NCI-H146 (cell line): ENCODE measurements around the gene CLDN22.

Experiments used
- DNase-seq: peaks from one replicate; lab custom pipeline; 2025; lab: John Stamatoyannopoulos, UW

The CLDN22 gene

GRCh38 chr4:183321516-183321915 is 1.4 kb upstream of the CLDN22 start:
- DNase-seq, result no peak

GRCh38 chr4:183321079-183321478 is 1.0 kb upstream of the CLDN22 start:
- no peak for DNase-seq

GRCh38 chr4:183318656-183319055 is 1.4 kb downstream of the CLDN22 start:
- DNase-seq, result no peak

- no peak for DNase-seq
These were observed 5.3 kb downstream of the CLDN22 start for GRCh38 chr4:183314806-183315205.

- no peak for DNase-seq
These were observed 5.7 kb downstream of the CLDN22 start for GRCh38 chr4:183314336-183314735.

GRCh38 chr4:183312841-183313240 is 7.2 kb downstream of the CLDN22 start:
- no peak for DNase-seq

GRCh38 chr4:183306811-183307210 is 13.3 kb downstream of the CLDN22 start:
- no peak for DNase-seq

- DNase-seq, result no peak
These were observed 15.5 kb downstream of the CLDN22 start for GRCh38 chr4:183304538-183304937.

GRCh38 chr4:183304067-183304466 is 16.0 kb downstream of the CLDN22 start:
- DNase-seq, result no peak

GRCh38 chr4:183303301-183303700 is 16.8 kb downstream of the CLDN22 start:
- DNase-seq, result no peak

- no peak for DNase-seq
These were observed 19.4 kb downstream of the CLDN22 start for GRCh38 chr4:183300655-183301054.

GRCh38 chr4:183300070-183300469 is 20.0 kb downstream of the CLDN22 start:
- DNase-seq, result no peak

GRCh38 chr4:183299464-183299863 is 20.6 kb downstream of the CLDN22 start:
- no peak for DNase-seq

GRCh38 chr4:183297675-183298074 is 22.4 kb downstream of the CLDN22 start:
- no peak for DNase-seq

GRCh38 chr4:183295711-183296110 is 24.4 kb downstream of the CLDN22 start:
- no peak for DNase-seq

- no peak for DNase-seq
These were observed 29.0 kb downstream of the CLDN22 start for GRCh38 chr4:183291070-183291469.

- no peak for DNase-seq
These were observed 30.4 kb downstream of the CLDN22 start for GRCh38 chr4:183289688-183290087.

GRCh38 chr4:183288955-183289354 is 31.1 kb downstream of the CLDN22 start:
- DNase-seq, result no peak

GRCh38 chr4:183287677-183288076 is 32.4 kb downstream of the CLDN22 start:
- DNase-seq, result no peak

GRCh38 chr4:183287309-183287659 is 32.8 kb downstream of the CLDN22 start:
- DNase-seq, result no peak

- DNase-seq, result no peak
These were observed 33.3 kb downstream of the CLDN22 start for GRCh38 chr4:183286590-183287308.

- no peak for DNase-seq
These were observed 34.2 kb downstream of the CLDN22 start for GRCh38 chr4:183285886-183286285.

GRCh38 chr4:183284965-183285364 is 35.1 kb downstream of the CLDN22 start:
- DNase-seq, result no peak

- DNase-seq, result no peak
These were observed 35.8 kb downstream of the CLDN22 start for GRCh38 chr4:183284258-183284785.
